ENCODE results near the gene GLIPR1. TPM values are rescaled to one million over a fixed set of nuclear protein-coding genes. Genes with fewer than 3 reads are reported as not detected.
"Not testable (repeated sequence)": the region's sequence is repeated elsewhere in the genome, so short reads cannot be mapped to it uniquely, and the experiment has no call there.

The GLIPR1 gene
- total RNA-seq, 2 experiments from 2014 or later = 41.3 to 47.7 TPM

DNA sequence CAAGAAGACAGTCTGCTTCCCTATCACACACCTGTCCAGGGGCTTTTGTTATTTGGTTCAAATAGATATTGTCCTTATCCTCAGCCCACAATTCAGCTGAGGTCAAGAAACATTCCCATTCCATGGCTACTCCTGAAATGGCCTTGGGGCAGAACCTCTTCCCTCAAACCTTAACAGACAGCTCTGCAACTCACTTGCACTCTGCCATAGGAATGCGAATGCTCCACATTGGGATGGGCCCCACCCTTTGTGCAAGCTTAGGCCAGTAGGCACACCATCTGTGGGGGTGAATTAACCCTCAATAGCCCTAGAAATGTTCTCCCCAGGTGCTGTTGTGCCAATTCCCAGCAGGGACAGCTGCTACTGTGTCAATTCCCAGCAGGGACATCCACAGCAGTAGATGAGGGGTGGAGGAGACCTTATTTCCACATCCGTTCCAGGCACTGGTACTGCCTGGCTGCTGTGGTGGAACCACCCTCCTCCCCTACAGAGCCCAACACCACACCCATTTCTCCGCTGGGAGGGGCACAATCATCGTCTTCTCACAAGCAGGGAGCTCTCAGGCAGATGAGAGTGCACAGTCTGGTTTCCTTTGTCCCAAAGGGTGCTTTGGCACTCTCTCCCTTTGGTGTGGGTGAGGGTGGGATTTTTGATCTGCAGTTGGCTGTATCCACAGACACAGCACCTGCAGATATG lies 42.3 kb upstream of the GLIPR1 start:
- no peaks in the 10 kb centered on the region for H3K36me3 ChIP-seq (ENCODE audit: insufficient read depth, low read length)
- Mint-ChIP-seq H3K27ac (no peak overlapping the region), H3K4me3 (no peak overlapping the region), H3K27me3 (peaks cover 14% of the 10 kb centered on the region), H3K36me3 (ENCODE audit: low read depth) (no peaks in the 10 kb centered on the region), H3K9me3 (no peaks in the 10 kb centered on the region), H3K4me1 (ENCODE audit: low read depth) (peaks cover 15% of the 10 kb centered on the region)
- POLR2A ChIA-PET = interaction anchor here (0.6 to 2.7 kb wide), 4 partner anchors 42 to 73 kb away, joined by 3 to 15 read pairs (median 5); partner anchors contain the start of genes GLIPR1, GLIPR1L2 and KRR1
- ATAC-seq (ENCODE audit: poor library complexity) (peak; percentile 76), DNase-seq (peak in 8 of 14 experiments; percentile 3 to 55 (median 20))
- intact Hi-C loops (cut with DNase I, micrococcal nuclease) = loop anchor here (5.0 kb wide), 2 partner anchors 44 to 49 kb away; partner anchors contain the start of gene GLIPR1 (in 1 of the 2)
- peaks cover 13% of the 10 kb centered on the region for H3K4me1 ChIP-seq (ENCODE audit: insufficient read depth, low read length)
- TF ChIP-seq CTCF (IDR thresholded peaks at IDR 0.05) = no peak
- H3K27me3 ChIP-seq (ENCODE audit: control insufficient read depth in 1 of 2, insufficient read depth in 2 of 2, low read length in 2 of 2) = no peaks in the 10 kb centered on the region
- H3K9me3 ChIP-seq (ENCODE audit: control insufficient read depth in 1 of 2, insufficient read depth in 1 of 2, low read length in 2 of 2) = peaks cover 0 to 4% of the 10 kb centered on the region in 2 experiments
- H3K27ac ChIP-seq (ENCODE audit: low read depth in 1 of 2, low read length in 2 of 2) = no peak overlapping the region
- CTCF ChIA-PET = interaction anchor here (1.1 to 2.3 kb wide), 10 partner anchors 8 to 103 kb away, joined by 3 to 15 read pairs (median 4); partner anchors contain the start of genes GLIPR1, GLIPR1L1 and GLIPR1L2
- H3K4me3 ChIP-seq (ENCODE audit: low read length) = no peak overlapping the region

DNA sequence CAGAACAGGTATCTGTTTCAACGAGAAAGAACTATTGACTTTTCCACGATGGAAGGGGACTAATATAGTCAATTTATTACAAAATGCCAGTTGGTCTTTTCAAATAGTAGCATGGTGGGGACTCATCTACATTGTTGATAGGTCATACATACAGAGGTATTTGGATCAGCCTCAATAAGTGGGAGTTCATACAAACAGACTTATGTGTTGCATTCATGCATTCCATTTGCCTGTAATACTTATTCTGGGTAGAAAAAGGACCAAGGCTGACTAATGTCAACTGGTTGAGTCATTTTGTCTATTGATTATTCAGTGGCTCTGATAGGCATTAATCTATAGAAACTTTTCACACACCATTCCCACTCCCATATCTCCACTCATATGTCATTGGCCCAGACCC lies 41.5 kb upstream of the GLIPR1 start:
- intact Hi-C loops (cut with DNase I, micrococcal nuclease) = loop anchor here (5.0 kb wide), 2 partner anchors 43 to 48 kb away; partner anchors contain the start of gene GLIPR1 (in 1 of the 2)
- Mint-ChIP-seq H3K36me3 (ENCODE audit: low read depth) (no peaks in the 10 kb centered on the region), H3K27ac (no peak overlapping the region), H3K4me1 (ENCODE audit: low read depth) (peaks cover 15% of the 10 kb centered on the region), H3K27me3 (peaks cover 14% of the 10 kb centered on the region), H3K4me3 (no peak overlapping the region), H3K9me3 (no peaks in the 10 kb centered on the region)
- Histone ChIP-seq H3K9me3 (ENCODE audit: control insufficient read depth in 1 of 2, insufficient read depth in 1 of 2, low read length in 2 of 2) (peaks cover 0 to 4% of the 10 kb centered on the region in 2 experiments), H3K4me3 (ENCODE audit: low read length) (no peak overlapping the region), H3K27ac (ENCODE audit: low read depth in 1 of 2, low read length in 2 of 2) (no peak overlapping the region), H3K27me3 (ENCODE audit: control insufficient read depth in 1 of 2, insufficient read depth in 2 of 2, low read length in 2 of 2) (no peaks in the 10 kb centered on the region), H3K4me1 (ENCODE audit: insufficient read depth, low read length) (peaks cover 13% of the 10 kb centered on the region), H3K36me3 (ENCODE audit: insufficient read depth, low read length) (no peaks in the 10 kb centered on the region)
- DNase-seq (no peak), ATAC-seq (ENCODE audit: poor library complexity) (no peak)
- ChIA-PET POLR2A (interaction anchor here (2.7 kb wide), 1 partner anchor 41 kb away, joined by 15 read pairs; the partner anchor contains the start of gene GLIPR1), CTCF (interaction anchor here (1.4 to 2.3 kb wide), 3 partner anchors 42 to 68 kb away, joined by 5 to 15 read pairs (median 8); partner anchors contain the start of gene GLIPR1)
- no peak for TF ChIP-seq CTCF (IDR thresholded peaks at IDR 0.05)

DNA sequence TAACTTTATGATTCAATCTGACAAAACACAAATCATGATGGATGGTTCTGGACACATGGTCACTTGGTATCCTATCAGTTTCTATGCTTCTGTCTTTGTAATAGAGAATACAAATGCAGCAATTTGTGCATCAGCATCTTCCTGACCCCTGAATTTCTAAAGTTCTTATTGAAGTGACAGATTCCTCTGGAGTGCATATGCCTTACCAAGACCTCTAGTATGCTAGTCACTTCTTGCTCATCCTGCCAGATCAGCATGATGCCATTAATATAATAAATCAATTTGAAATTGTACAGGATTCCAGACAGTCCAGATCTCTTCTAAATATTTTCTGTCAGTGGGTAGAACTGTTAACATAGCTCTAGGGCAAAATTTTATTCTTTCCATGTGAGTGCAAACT lies 40.6 kb upstream of the GLIPR1 start:
- CTCF ChIA-PET = no interaction called here
- H3K4me1 Mint-ChIP-seq (ENCODE audit: low read depth) = peaks cover 15% of the 10 kb centered on the region

DNA sequence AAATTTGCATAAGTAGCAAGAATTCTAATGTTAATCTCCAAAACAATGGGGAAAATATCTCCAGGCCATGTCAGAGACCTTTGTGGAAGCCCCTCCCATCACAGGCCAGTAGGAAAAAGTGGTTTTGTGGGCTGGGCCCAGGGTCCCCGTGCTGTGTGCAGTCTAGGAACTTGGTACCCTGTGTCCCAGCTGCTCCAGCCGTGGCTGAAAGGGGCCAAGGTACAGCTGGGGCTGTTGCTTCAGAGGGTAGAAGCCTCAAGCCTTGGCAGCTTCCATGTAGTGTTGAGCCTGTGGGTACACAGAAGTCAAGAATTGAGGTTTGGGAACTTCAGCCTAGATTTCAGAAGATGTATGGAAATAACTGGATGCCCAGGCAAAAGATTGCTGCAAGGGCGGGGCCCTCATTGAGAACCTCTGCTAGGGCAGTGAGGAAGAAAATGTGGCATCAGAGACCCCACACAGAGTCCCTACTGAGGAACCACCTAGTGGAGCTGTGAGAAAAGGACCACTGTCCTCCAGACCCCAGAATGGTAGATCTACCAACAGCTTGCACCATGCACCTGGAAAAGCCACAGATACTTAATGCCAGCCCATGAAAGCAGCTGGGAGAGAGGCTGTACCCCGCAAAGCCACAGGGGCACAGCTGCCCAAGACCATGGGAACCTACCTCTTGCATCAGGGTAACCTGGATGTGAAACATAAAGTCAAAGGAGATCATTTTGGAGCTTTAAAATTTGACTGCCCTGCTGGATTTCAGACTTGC lies 38.7 kb upstream of the GLIPR1 start:
- DNase-seq; H3K36me3 ChIP-seq (ENCODE audit: insufficient read depth, low read length); H3K36me3 Mint-ChIP-seq (ENCODE audit: low read depth); H3K27ac ChIP-seq (ENCODE audit: low read depth in 1 of 2, low read length in 2 of 2); ATAC-seq (ENCODE audit: poor library complexity); H3K4me3 ChIP-seq (ENCODE audit: low read length); H3K27me3 ChIP-seq (ENCODE audit: control insufficient read depth in 1 of 2, insufficient read depth in 2 of 2, low read length in 2 of 2); H3K4me3 Mint-ChIP-seq; H3K27ac Mint-ChIP-seq; H3K9me3 Mint-ChIP-seq; intact Hi-C loops (cut with DNase I, micrococcal nuclease); H3K9me3 ChIP-seq (ENCODE audit: control insufficient read depth in 1 of 2, insufficient read depth in 1 of 2, low read length in 2 of 2): not testable (repeated sequence)
- ChIA-PET CTCF (interaction anchor here (1.5 kb wide), 1 partner anchor 107 kb away, joined by 3 read pairs; the partner anchor contains the start of gene GLIPR1L1), POLR2A (interaction anchor here (0.7 to 1.0 kb wide), 3 partner anchors 12 to 1653 kb away, joined by 3 read pairs; partner anchors contain the start of gene GLIPR1)
- Mint-ChIP-seq H3K4me1 (ENCODE audit: low read depth) (peaks cover 15% of the 10 kb centered on the region), H3K27me3 (peaks cover 14% of the 10 kb centered on the region)
- peaks cover 13% of the 10 kb centered on the region for H3K4me1 ChIP-seq (ENCODE audit: insufficient read depth, low read length)

More for the DNA sequence above, 40.6 kb upstream of the GLIPR1 start:
- no peak overlapping the region for H3K4me3 Mint-ChIP-seq
- TF ChIP-seq CTCF (IDR thresholded peaks at IDR 0.05) = no peak
- H3K36me3 Mint-ChIP-seq (ENCODE audit: low read depth) = no peaks in the 10 kb centered on the region
- Histone ChIP-seq H3K4me1 (ENCODE audit: insufficient read depth, low read length) (peaks cover 13% of the 10 kb centered on the region), H3K27me3 (ENCODE audit: control insufficient read depth in 1 of 2, insufficient read depth in 2 of 2, low read length in 2 of 2) (no peaks in the 10 kb centered on the region), H3K36me3 (ENCODE audit: insufficient read depth, low read length) (no peaks in the 10 kb centered on the region), H3K4me3 (ENCODE audit: low read length) (no peak overlapping the region), H3K9me3 (ENCODE audit: control insufficient read depth in 1 of 2, insufficient read depth in 1 of 2, low read length in 2 of 2) (peaks cover 0 to 4% of the 10 kb centered on the region in 2 experiments), H3K27ac (ENCODE audit: low read depth in 1 of 2, low read length in 2 of 2) (no peak overlapping the region)
- no peak overlapping the region for H3K27ac Mint-ChIP-seq
- POLR2A ChIA-PET = no interaction called here
- intact Hi-C loops (cut with DNase I, micrococcal nuclease) = loop anchor here (5.0 kb wide), 2 partner anchors 42 to 47 kb away; partner anchors contain the start of gene GLIPR1 (in 1 of the 2)
- ATAC-seq (ENCODE audit: poor library complexity) (no peak), DNase-seq (no peak)
- no peaks in the 10 kb centered on the region for H3K9me3 Mint-ChIP-seq
- H3K27me3 Mint-ChIP-seq = peaks cover 14% of the 10 kb centered on the region

Data from CD4-positive, alpha-beta T cell (primary cell).